CD4-positive, CD25-positive, alpha-beta regulatory T cell (primary cell): ENCODE results near the gene FAM169A. TPM values are rescaled to one million over a fixed set of nuclear protein-coding genes. Genes with fewer than 3 reads are reported as not detected.
"Not testable (repeated sequence)": the region's sequence is repeated elsewhere in the genome, so short reads cannot be mapped to it uniquely, and the experiment has no call there.

Source experiments
- ATAC-seq, 2 donors: fragments of 150-1000 bp; cut with Tn5 transposase; one replicate each; pipeline ENCODE4 v1.10.0; 2021; ENCODE audit warnings: low read depth in 2 of 2, moderate number of reproducible peaks in 2 of 2, moderate library complexity in 1 of 2
- DNase-seq, 3 donors: peaks; one replicate each; pipeline versions ENCODE4 v3.0.0 to v3.0.0-alpha.2; 2012 to 2022; ENCODE audit warnings: mixed read lengths in 1 of 3
- H3K27ac ChIP-seq: one replicate; pipeline ENCODE4 v1.7.0; 2013; ENCODE audit warnings: mild to moderate bottlenecking, low read length; ENCODE audit not compliant: insufficient read depth, poor library complexity, severe bottlenecking
- H3K27me3 ChIP-seq: one replicate; pipeline ENCODE4 v1.7.0; 2013; ENCODE audit warnings: low read length; ENCODE audit not compliant: control insufficient read depth, insufficient read depth
- H3K36me3 ChIP-seq: one replicate; pipeline ENCODE4 v1.7.0; 2013; ENCODE audit warnings: mild to moderate bottlenecking, low read length, moderate library complexity; ENCODE audit not compliant: control insufficient read depth, insufficient read depth
- H3K4me1 ChIP-seq: 2 replicates; pipeline ENCODE4 v1.7.0; 2013; ENCODE audit warnings: mild to moderate bottlenecking, low read length; ENCODE audit not compliant: insufficient read depth, control insufficient read depth, poor library complexity, severe bottlenecking
- H3K4me3 ChIP-seq: one replicate; pipeline ENCODE4 v1.7.0; 2013; ENCODE audit warnings: low read depth, mild to moderate bottlenecking, low read length, moderate library complexity
- H3K9me3 ChIP-seq, 2 experiments: 1 replicate in 1 of 2; 2 replicates in 1 of 2; pipeline ENCODE4 v1.7.0; 2013; ENCODE audit warnings: low read length in 2 of 2, mild to moderate bottlenecking in 1 of 2, moderate library complexity in 1 of 2; ENCODE audit not compliant: control insufficient read depth in 2 of 2
- H3K27ac Mint-ChIP-seq, 3 donors: one replicate each; pipeline ENCODE4 v1.8.0; 2020 to 2022; ENCODE audit warnings: mild to moderate bottlenecking in 3 of 3, mixed read lengths in 3 of 3, moderate library complexity in 2 of 3
- H3K27me3 Mint-ChIP-seq: one replicate; pipeline ENCODE4 v1.8.0; 2022; ENCODE audit warnings: mild to moderate bottlenecking, mixed read lengths
- H3K36me3 Mint-ChIP-seq: one replicate; pipeline ENCODE4 v1.8.0; 2020; ENCODE audit warnings: mixed read lengths
- H3K4me1 Mint-ChIP-seq, 4 donors: one replicate each; pipeline ENCODE4 v1.8.0; 2020 to 2022; ENCODE audit warnings: mixed read lengths in 4 of 4, mild to moderate bottlenecking in 1 of 4
- H3K4me3 Mint-ChIP-seq, 4 donors: one replicate each; pipeline ENCODE4 v1.8.0; 2020 to 2022; ENCODE audit warnings: mild to moderate bottlenecking in 4 of 4, mixed read lengths in 4 of 4, moderate library complexity in 3 of 4
- H3K9me3 Mint-ChIP-seq, 7 donors: one replicate each; pipeline ENCODE4 v1.8.0; 2020 to 2022; ENCODE audit warnings: mixed read lengths in 7 of 7, mild to moderate bottlenecking in 3 of 7, moderate library complexity in 2 of 7
- polyA plus RNA-seq, 4 donors: library from polyadenylated mRNA; unstranded; fragments of 300-500 nt; fragmentation: Illumina TruSeq; gene quantifications; one replicate each; pipeline ENCODE4 v1.2.3, GENCODE V29; 2021
- total RNA-seq: library from RNA; stranded (reverse); gene quantifications from one replicate; pipeline ENCODE4 v1.2.3, GENCODE V29; 2022

The FAM169A gene
- total and polyA plus RNA-seq, 5 donors from 2014 or later, result 2.5 to 7.4 (median 5.1) TPM

GRCh38 chr5:74882379-74883134 lies 16.4 kb upstream of the FAM169A start:
- H3K4me1 ChIP-seq, ATAC-seq: not testable (repeated sequence)

GRCh38 chr5:74877624-74878304 lies 11.6 kb upstream of the FAM169A start:
- H3K4me3 ChIP-seq, result no peak overlapping the region
- H3K27me3 ChIP-seq, result no peaks in the 10 kb centered on the region
- Mint-ChIP-seq H3K9me3 (no peaks in the 10 kb centered on the region), H3K36me3 (no peaks in the 10 kb centered on the region), H3K27ac (no peak overlapping the region), H3K4me3 (no peak overlapping the region), H3K27me3 (peaks cover 5% of the 10 kb centered on the region), H3K4me1 (no peaks in the 10 kb centered on the region)
- no peak for DNase-seq
- no peaks in the 10 kb centered on the region for H3K36me3 ChIP-seq
- ATAC-seq, result no peak
- no peak overlapping the region for H3K27ac ChIP-seq
- no peaks in the 10 kb centered on the region for H3K4me1 ChIP-seq
- no peaks in the 10 kb centered on the region for H3K9me3 ChIP-seq

More at GRCh38 chr5:74882379-74883134, 16.4 kb upstream of the FAM169A start:
- DNase-seq, H3K36me3 ChIP-seq, H3K4me3 Mint-ChIP-seq, H3K9me3 ChIP-seq, H3K4me1 Mint-ChIP-seq, H3K27me3 ChIP-seq, H3K4me3 ChIP-seq, H3K9me3 Mint-ChIP-seq, H3K27ac Mint-ChIP-seq, H3K36me3 Mint-ChIP-seq, H3K27me3 Mint-ChIP-seq, H3K27ac ChIP-seq: not testable (repeated sequence)

GRCh38 chr5:74875994-74876791 lies 10.0 kb upstream of the FAM169A start:
- ATAC-seq, result no peak
- H3K27me3 ChIP-seq, result no peaks in the 10 kb centered on the region
- no peak overlapping the region for H3K27ac ChIP-seq
- no peak for DNase-seq
- Mint-ChIP-seq H3K9me3 (no peaks in the 10 kb centered on the region), H3K36me3 (no peaks in the 10 kb centered on the region), H3K27ac (no peak overlapping the region), H3K27me3 (peaks cover 14% of the 10 kb centered on the region), H3K4me3 (no peak overlapping the region), H3K4me1 (no peaks in the 10 kb centered on the region)
- H3K36me3 ChIP-seq, result no peaks in the 10 kb centered on the region
- no peaks in the 10 kb centered on the region for H3K9me3 ChIP-seq
- H3K4me3 ChIP-seq, result no peak overlapping the region
- no peaks in the 10 kb centered on the region for H3K4me1 ChIP-seq

- Histone ChIP-seq H3K36me3 (no peaks in the 10 kb centered on the region), H3K4me3 (no peak overlapping the region), H3K9me3 (no peaks in the 10 kb centered on the region), H3K27ac (no peak overlapping the region), H3K4me1 (no peaks in the 10 kb centered on the region), H3K27me3 (no peaks in the 10 kb centered on the region)
- no peak overlapping the region for H3K27ac Mint-ChIP-seq
- H3K9me3 Mint-ChIP-seq, result no peaks in the 10 kb centered on the region
- H3K4me3 Mint-ChIP-seq, result no peak overlapping the region
- no peaks in the 10 kb centered on the region for H3K36me3 Mint-ChIP-seq
- H3K27me3 Mint-ChIP-seq, result peaks cover 27% of the 10 kb centered on the region
- no peaks in the 10 kb centered on the region for H3K4me1 Mint-ChIP-seq
- DNase-seq (no peak), ATAC-seq (no peak)
Measured at GRCh38 chr5:74873525-74874249, 7.5 kb upstream of the FAM169A start.

- Mint-ChIP-seq H3K4me1 (peaks cover 4 to 9% (median 7%) of the 10 kb centered on the region in 4 donors), H3K36me3 (no peaks in the 10 kb centered on the region), H3K27me3 (peaks cover 48% of the 10 kb centered on the region), H3K4me3 (no peak overlapping the region), H3K27ac (no peak overlapping the region), H3K9me3 (no peaks in the 10 kb centered on the region)
- no peaks in the 10 kb centered on the region for H3K36me3 ChIP-seq
- no peak overlapping the region for H3K4me3 ChIP-seq
- no peaks in the 10 kb centered on the region for H3K27me3 ChIP-seq
- no peaks in the 10 kb centered on the region for H3K9me3 ChIP-seq
- peaks cover 7% of the 10 kb centered on the region for H3K4me1 ChIP-seq
- no peak for DNase-seq
- no peak overlapping the region for H3K27ac ChIP-seq
- ATAC-seq, result no peak
Measured at GRCh38 chr5:74870299-74871067, 4.3 kb upstream of the FAM169A start.

- DNase-seq, H3K4me3 Mint-ChIP-seq, ATAC-seq, H3K9me3 Mint-ChIP-seq, H3K36me3 ChIP-seq, H3K4me3 ChIP-seq, H3K9me3 ChIP-seq, H3K27me3 ChIP-seq, H3K27ac ChIP-seq, H3K36me3 Mint-ChIP-seq: not testable (repeated sequence)
- peaks cover 16% of the 10 kb centered on the region for H3K4me1 ChIP-seq
- Mint-ChIP-seq H3K4me1 (peaks cover 14 to 19% (median 17%) of the 10 kb centered on the region in 4 donors), H3K27ac (peak overlapping the region in 1 of 3 donors; percentile 32), H3K27me3 (peaks cover 52% of the 10 kb centered on the region)
Measured at GRCh38 chr5:74869414-74869813, 3.2 kb upstream of the FAM169A start.
